ENCODE data around the gene ST8SIA1. TPM values are rescaled to one million over a fixed set of nuclear protein-coding genes. Genes with fewer than 3 reads are reported as not detected.
A peak's percentile ranks its signal among the peaks of the same experiment; 100 is the strongest.
"Not testable (repeated sequence)": the region's sequence is repeated elsewhere in the genome, so short reads cannot be mapped to it uniquely, and the experiment has no call there.

Gene ST8SIA1, protein sequence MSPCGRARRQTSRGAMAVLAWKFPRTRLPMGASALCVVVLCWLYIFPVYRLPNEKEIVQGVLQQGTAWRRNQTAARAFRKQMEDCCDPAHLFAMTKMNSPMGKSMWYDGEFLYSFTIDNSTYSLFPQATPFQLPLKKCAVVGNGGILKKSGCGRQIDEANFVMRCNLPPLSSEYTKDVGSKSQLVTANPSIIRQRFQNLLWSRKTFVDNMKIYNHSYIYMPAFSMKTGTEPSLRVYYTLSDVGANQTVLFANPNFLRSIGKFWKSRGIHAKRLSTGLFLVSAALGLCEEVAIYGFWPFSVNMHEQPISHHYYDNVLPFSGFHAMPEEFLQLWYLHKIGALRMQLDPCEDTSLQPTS
- 0.25 TPM for polyA plus RNA-seq (2013)

DNA sequence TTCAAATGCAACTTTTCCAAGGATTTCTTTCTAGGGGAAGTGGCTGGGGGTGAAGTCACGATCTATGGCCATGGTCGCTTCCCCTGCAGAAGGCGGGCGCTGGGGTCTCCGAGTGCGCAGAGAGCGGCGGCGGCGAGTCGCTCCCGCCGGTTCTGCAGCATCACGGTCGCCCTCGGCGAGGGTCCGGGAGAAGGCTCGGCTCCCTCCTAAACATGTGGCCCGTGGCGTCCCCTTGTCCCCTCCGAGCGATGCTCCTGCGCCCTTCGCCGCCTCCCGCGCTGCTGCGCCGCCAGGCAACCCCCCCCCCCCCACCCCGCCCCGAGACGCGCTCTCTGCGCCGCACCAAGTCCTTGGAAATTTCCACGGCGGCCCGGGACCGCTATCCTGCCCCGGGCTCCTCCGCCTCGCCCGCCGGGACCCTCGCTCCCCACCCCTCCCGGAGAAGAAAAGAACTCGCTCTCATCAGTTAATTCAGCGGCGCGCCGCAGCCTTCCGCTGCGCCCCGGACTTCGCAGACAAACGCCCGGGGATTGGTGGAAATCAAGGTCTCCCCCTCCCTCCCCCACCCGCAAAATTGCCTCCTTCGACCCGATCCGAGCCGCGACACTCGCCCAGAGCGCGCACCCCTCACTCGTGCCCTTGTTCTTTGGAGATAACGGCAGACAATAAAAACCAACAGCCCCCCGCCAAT, at the start of gene ST8SIA1:
TSS of gene ST8SIA1 (minus strand) at position 298 of the 691 bp plus-strand sequence. CDS start 475 bp downstream, outside the sequence.
- Histone ChIP-seq H3K27ac (ENCODE audit: insufficient read depth in 1 of 2, low read depth in 1 of 2, low read length in 2 of 2, poor library complexity in 1 of 2, severe bottlenecking in 2 of 2) (no peak within 1 kb of the TSS), H3K9me3 (ENCODE audit: control extremely low read depth in 1 of 5, control insufficient read depth in 4 of 5, insufficient read depth in 2 of 5, low read depth in 1 of 5, low read length in 4 of 5) (no peaks in the 10 kb centered on the region), H3K4me1 (ENCODE audit: control extremely low read depth in 1 of 4, control insufficient read depth in 4 of 4, insufficient read depth in 4 of 4, low read length in 3 of 4) (peaks cover 4 to 36% (median 20%) of the 10 kb centered on the region in 4 experiments), H3K36me3 (ENCODE audit: control insufficient read depth in 4 of 4, insufficient read depth in 4 of 4, low read length in 3 of 4) (no peaks in the 10 kb centered on the region), H3K27me3 (replicated peaks in 2 of 5; ENCODE audit: control insufficient read depth in 4 of 5, insufficient read depth in 5 of 5, low read length in 4 of 5) (peaks cover 0 to 39% (median 19%) of the 10 kb centered on the region in 5 experiments), H3K4me3 (ENCODE audit: control insufficient read depth in 1 of 7, extremely low read depth in 1 of 7, insufficient read depth in 4 of 7, low read depth in 2 of 7, low read length in 6 of 7) (peak within 1 kb of the TSS; percentile 34 to 80 (median 70))
- POLR2A ChIA-PET, result interaction anchor here (0.7 kb wide), 1 partner anchor 73 kb away, joined by 3 read pairs; no protein-coding TSS in a partner anchor
- DNase-seq, result peak; percentile 20 to 62 (median 52)
- WGBS (ENCODE audit: insufficient coverage), result 0% methylated on average over 30 of the region's 70 CpGs
- CTCF ChIA-PET, result interaction anchor here (0.6 to 1.6 kb wide), 13 partner anchors 10 to 316 kb away, joined by 3 to 7 read pairs (median 3); no protein-coding TSS in a partner anchor

DNA sequence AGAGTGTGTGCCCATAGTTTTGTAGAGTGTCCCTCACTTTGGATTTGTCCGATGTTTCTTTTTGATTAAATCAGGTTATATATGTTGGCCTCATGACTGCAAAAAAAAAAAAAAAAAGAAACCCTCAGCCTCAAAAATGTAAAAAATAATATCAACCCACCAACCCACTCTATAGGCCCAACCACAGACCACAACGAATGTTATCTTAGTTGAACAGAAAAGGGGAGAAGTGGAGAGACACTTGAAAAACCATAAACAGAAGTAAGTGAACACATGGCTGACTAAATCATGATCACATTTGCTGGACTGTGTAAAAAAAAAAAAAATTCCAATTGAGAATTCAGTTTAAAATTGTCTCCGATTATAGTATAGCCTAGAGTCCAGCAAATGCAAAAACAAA, 45.5 kb upstream of the ST8SIA1 start:
- Histone ChIP-seq H3K27me3 (replicated peaks in 2 of 5; ENCODE audit: control insufficient read depth in 4 of 5, insufficient read depth in 5 of 5, low read length in 4 of 5) (peaks cover 0 to 5% (median 0%) of the 10 kb centered on the region in 5 experiments), H3K4me3 (ENCODE audit: control insufficient read depth in 1 of 7, extremely low read depth in 1 of 7, insufficient read depth in 4 of 7, low read depth in 2 of 7, low read length in 6 of 7) (peak overlapping the region in 2 of 7 experiments; percentile 4 to 6), H3K9me3 (ENCODE audit: control extremely low read depth in 1 of 5, control insufficient read depth in 4 of 5, insufficient read depth in 2 of 5, low read depth in 1 of 5, low read length in 4 of 5) (no peaks in the 10 kb centered on the region), H3K27ac (ENCODE audit: insufficient read depth in 1 of 2, low read depth in 1 of 2, low read length in 2 of 2, poor library complexity in 1 of 2, severe bottlenecking in 2 of 2) (no peak overlapping the region), H3K36me3 (ENCODE audit: control insufficient read depth in 4 of 4, insufficient read depth in 4 of 4, low read length in 3 of 4) (no peaks in the 10 kb centered on the region), H3K4me1 (ENCODE audit: control extremely low read depth in 1 of 4, control insufficient read depth in 4 of 4, insufficient read depth in 4 of 4, low read length in 3 of 4) (peaks cover 11 to 41% (median 19%) of the 10 kb centered on the region in 4 experiments)
- ChIA-PET POLR2A (no interaction called here), CTCF (no interaction called here)
- peak; percentile 83 to 96 (median 94) for DNase-seq
- 0% methylated on average over 1 of the region's 3 CpGs for WGBS (ENCODE audit: insufficient coverage)

DNA sequence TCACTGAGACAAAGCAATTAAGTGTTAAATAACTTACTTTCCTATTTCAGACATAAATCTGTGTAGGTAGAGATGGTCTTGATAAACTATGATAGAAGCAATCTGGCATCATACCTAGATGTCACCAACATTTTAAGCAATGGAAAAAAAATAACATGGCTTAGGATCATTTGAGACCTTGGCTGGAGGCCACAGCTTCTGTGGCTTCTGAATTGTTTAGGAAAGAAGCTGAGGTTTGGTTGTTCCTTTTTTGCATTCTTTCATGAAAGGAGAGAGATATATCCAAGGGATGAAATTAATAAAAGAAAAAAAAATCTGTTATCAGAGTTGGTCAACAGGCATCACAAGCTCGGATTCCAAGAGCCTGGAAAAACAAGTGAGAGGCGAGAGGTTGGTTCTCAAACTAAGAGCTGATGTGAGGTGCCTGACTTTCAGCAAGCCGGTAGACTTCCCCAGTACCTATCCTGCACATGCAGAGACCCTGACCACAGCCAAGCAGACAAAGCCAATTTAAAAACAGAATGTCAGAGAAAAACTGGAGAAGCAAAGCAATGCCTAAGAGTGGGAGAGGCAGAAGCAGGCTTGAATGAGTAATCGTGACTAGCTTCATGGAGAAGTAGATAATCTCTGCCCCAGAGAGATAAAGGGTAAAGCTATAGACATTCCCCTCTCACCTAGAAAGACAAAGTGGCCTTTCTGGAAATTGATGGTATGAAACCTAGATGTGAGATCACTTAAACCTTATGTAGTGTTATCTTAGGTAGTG, 43.4 kb upstream of the ST8SIA1 start:
- Histone ChIP-seq H3K9me3 (ENCODE audit: control extremely low read depth in 1 of 5, control insufficient read depth in 4 of 5, insufficient read depth in 2 of 5, low read depth in 1 of 5, low read length in 4 of 5) (no peaks in the 10 kb centered on the region), H3K27ac (ENCODE audit: insufficient read depth in 1 of 2, low read depth in 1 of 2, low read length in 2 of 2, poor library complexity in 1 of 2, severe bottlenecking in 2 of 2) (no peak overlapping the region), H3K4me1 (ENCODE audit: control extremely low read depth in 1 of 4, control insufficient read depth in 4 of 4, insufficient read depth in 4 of 4, low read length in 3 of 4) (peaks cover 11 to 41% (median 19%) of the 10 kb centered on the region in 4 experiments), H3K4me3 (ENCODE audit: control insufficient read depth in 1 of 7, extremely low read depth in 1 of 7, insufficient read depth in 4 of 7, low read depth in 2 of 7, low read length in 6 of 7) (no peak overlapping the region), H3K27me3 (replicated peaks in 2 of 5; ENCODE audit: control insufficient read depth in 4 of 5, insufficient read depth in 5 of 5, low read length in 4 of 5) (peaks cover 0 to 5% (median 0%) of the 10 kb centered on the region in 5 experiments), H3K36me3 (ENCODE audit: control insufficient read depth in 4 of 4, insufficient read depth in 4 of 4, low read length in 3 of 4) (no peaks in the 10 kb centered on the region)
- ChIA-PET CTCF (interaction anchor here (1.1 to 2.0 kb wide), 3 partner anchors 43 to 286 kb away, joined by 3 to 5 read pairs (median 3); no protein-coding TSS in a partner anchor), POLR2A (interaction anchor here (0.6 kb wide), 1 partner anchor 124 kb away, joined by 3 read pairs; no protein-coding TSS in a partner anchor)
- WGBS (ENCODE audit: insufficient coverage), result 0% methylated on average over 4 of the region's 4 CpGs
- peak; percentile 18 to 72 (median 54) for DNase-seq

DNA sequence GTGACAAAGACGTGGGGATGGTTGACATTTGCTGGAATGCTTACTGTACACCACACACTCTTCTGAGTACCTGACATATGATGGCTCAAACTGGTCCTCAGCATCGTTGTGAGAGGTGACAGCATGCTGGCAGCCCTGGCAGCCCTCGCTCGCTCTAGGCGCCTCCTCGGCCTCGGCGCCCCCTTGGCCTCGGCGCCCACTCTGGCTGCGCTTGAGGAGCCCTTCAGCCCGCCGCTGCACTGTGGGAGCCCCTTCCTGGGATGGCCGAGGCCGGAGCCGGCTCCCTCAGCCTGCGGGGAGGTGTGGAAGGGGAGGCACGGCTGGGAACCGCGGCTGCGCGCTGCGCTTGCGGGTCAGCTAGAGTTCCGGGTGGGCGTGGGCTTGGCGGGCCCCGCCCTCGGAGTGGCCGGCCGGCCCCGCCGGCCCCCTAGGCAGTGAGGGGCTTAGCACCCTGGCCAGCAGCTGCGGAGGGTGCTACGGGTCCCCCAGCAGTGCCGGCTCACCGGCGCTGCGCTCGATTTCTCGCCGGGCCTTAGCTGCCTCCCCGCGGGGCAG, 42.2 kb upstream of the ST8SIA1 start:
- H3K36me3 ChIP-seq (ENCODE audit: control insufficient read depth in 4 of 4, insufficient read depth in 4 of 4, low read length in 3 of 4); DNase-seq; H3K27ac ChIP-seq (ENCODE audit: insufficient read depth in 1 of 2, low read depth in 1 of 2, low read length in 2 of 2, poor library complexity in 1 of 2, severe bottlenecking in 2 of 2); H3K4me3 ChIP-seq (ENCODE audit: control insufficient read depth in 1 of 7, extremely low read depth in 1 of 7, insufficient read depth in 4 of 7, low read depth in 2 of 7, low read length in 6 of 7); H3K9me3 ChIP-seq (ENCODE audit: control extremely low read depth in 1 of 5, control insufficient read depth in 4 of 5, insufficient read depth in 2 of 5, low read depth in 1 of 5, low read length in 4 of 5); H3K27me3 ChIP-seq (replicated peaks in 2 of 5; ENCODE audit: control insufficient read depth in 4 of 5, insufficient read depth in 5 of 5, low read length in 4 of 5); CTCF ChIA-PET: not testable (repeated sequence)
- 99% methylated on average over 28 of the region's 44 CpGs for WGBS (ENCODE audit: insufficient coverage)
- peaks cover 11 to 41% (median 21%) of the 10 kb centered on the region in 4 experiments for H3K4me1 ChIP-seq (ENCODE audit: control extremely low read depth in 1 of 4, control insufficient read depth in 4 of 4, insufficient read depth in 4 of 4, low read length in 3 of 4)
- POLR2A ChIA-PET, result interaction anchor here (0.6 kb wide), 1 partner anchor 270 kb away, joined by 3 read pairs; no protein-coding TSS in a partner anchor

DNA sequence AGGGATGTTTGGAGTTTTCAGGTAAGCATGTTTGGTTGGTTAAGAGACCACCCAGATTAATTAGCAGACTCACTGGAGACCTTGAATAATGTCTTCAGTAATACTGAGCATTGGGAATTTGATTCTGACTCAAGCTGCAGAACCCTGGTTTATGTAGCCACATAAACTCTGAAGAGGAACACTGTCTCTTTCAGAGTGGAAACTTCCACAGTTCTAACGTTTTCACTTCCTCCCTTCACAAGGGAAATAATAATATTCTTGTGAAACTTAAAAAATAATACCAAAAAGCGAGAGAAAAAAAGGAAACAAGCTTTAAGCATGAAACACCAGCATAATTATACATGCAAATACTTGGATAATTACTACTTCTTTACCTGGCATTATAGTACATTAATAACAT, 40.0 kb upstream of the ST8SIA1 start:
- peaks cover 0 to 5% (median 0%) of the 10 kb centered on the region in 5 experiments for H3K27me3 ChIP-seq (replicated peaks in 2 of 5; ENCODE audit: control insufficient read depth in 4 of 5, insufficient read depth in 5 of 5, low read length in 4 of 5)
- no peaks in the 10 kb centered on the region for H3K36me3 ChIP-seq (ENCODE audit: control insufficient read depth in 4 of 4, insufficient read depth in 4 of 4, low read length in 3 of 4)
- no CpG with 5 or more reads among the region's 2 CpGs for WGBS (ENCODE audit: insufficient coverage)
- no peak overlapping the region for H3K27ac ChIP-seq (ENCODE audit: insufficient read depth in 1 of 2, low read depth in 1 of 2, low read length in 2 of 2, poor library complexity in 1 of 2, severe bottlenecking in 2 of 2)
- no peak for DNase-seq
- POLR2A ChIA-PET, result no interaction called here
- no peak overlapping the region for H3K4me3 ChIP-seq (ENCODE audit: control insufficient read depth in 1 of 7, extremely low read depth in 1 of 7, insufficient read depth in 4 of 7, low read depth in 2 of 7, low read length in 6 of 7)
- no peaks in the 10 kb centered on the region for H3K9me3 ChIP-seq (ENCODE audit: control extremely low read depth in 1 of 5, control insufficient read depth in 4 of 5, insufficient read depth in 2 of 5, low read depth in 1 of 5, low read length in 4 of 5)
- CTCF ChIA-PET, result no interaction called here
- peaks cover 8 to 21% (median 13%) of the 10 kb centered on the region in 4 experiments for H3K4me1 ChIP-seq (ENCODE audit: control extremely low read depth in 1 of 4, control insufficient read depth in 4 of 4, insufficient read depth in 4 of 4, low read length in 3 of 4)

DNA sequence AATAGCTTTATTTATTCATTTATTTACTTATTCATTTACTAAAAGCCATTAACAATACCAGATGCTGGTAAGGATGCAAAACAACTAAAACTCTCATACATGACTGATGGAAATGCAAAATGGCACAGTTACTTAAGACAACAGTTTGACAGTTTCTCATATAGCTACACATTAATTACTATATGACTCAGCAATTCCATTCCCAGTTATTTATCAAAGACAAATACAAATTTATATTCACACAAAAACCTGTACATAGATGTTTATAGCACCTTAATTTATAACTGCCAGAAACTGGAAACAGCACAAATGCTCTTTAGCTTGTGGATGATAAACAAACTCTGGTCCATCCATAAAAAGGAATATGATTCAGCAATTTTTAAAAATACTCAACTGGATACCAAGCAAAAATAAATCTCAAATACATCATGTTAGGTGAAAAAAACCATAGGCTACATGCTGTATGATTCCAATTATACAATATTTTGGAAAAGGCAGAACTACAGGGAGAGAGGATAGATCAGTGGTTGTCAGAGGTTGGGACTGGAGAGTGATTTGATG, 37.9 kb upstream of the ST8SIA1 start:
- CTCF ChIA-PET, result interaction anchor here (0.7 kb wide), 1 partner anchor 37 kb away, joined by 3 read pairs; no protein-coding TSS in a partner anchor
- Histone ChIP-seq H3K27ac (ENCODE audit: insufficient read depth in 1 of 2, low read depth in 1 of 2, low read length in 2 of 2, poor library complexity in 1 of 2, severe bottlenecking in 2 of 2) (no peak overlapping the region), H3K9me3 (ENCODE audit: control extremely low read depth in 1 of 5, control insufficient read depth in 4 of 5, insufficient read depth in 2 of 5, low read depth in 1 of 5, low read length in 4 of 5) (peaks cover 0 to 5% (median 0%) of the 10 kb centered on the region in 5 experiments), H3K27me3 (replicated peaks in 2 of 5; ENCODE audit: control insufficient read depth in 4 of 5, insufficient read depth in 5 of 5, low read length in 4 of 5) (peaks cover 0 to 2% (median 0%) of the 10 kb centered on the region in 5 experiments), H3K4me3 (ENCODE audit: control insufficient read depth in 1 of 7, extremely low read depth in 1 of 7, insufficient read depth in 4 of 7, low read depth in 2 of 7, low read length in 6 of 7) (no peak overlapping the region), H3K4me1 (ENCODE audit: control extremely low read depth in 1 of 4, control insufficient read depth in 4 of 4, insufficient read depth in 4 of 4, low read length in 3 of 4) (peaks cover 0 to 3% (median under 1%) of the 10 kb centered on the region in 4 experiments), H3K36me3 (ENCODE audit: control insufficient read depth in 4 of 4, insufficient read depth in 4 of 4, low read length in 3 of 4) (no peaks in the 10 kb centered on the region)
- POLR2A ChIA-PET, result no interaction called here
- DNase-seq, result peak in 1 of 3 donors; percentile 30
